Activated CD8-positive, alpha-beta memory T cell treated with anti-CD3 and anti-CD28 coated beads, Interleukin-2, amount 50 U/mL, for 24 hours (primary cell): ENCODE measurements around the gene SRGAP2C.
"Not testable (repeated sequence)": the region's sequence is repeated elsewhere in the genome, so short reads cannot be mapped to it uniquely, and the experiment has no call there.

Experiments used
- DNase-seq: peaks from one replicate; pipeline ENCODE4 v3.0.0-alpha.2; 2020; ENCODE audit errors: extremely low read depth

Gene SRGAP2C

GRCh38 chr1:121376986-121377385 is 192.2 kb downstream of the SRGAP2C start:
- DNase-seq, result not testable (repeated sequence)

- DNase-seq, result not testable (repeated sequence)
Measured at GRCh38 chr1:121378757-121379156, 194.0 kb downstream of the SRGAP2C start.

- not testable (repeated sequence) for DNase-seq
Measured at GRCh38 chr1:121384754-121385153, 200.0 kb downstream of the SRGAP2C start.

GRCh38 chr1:121385162-121385561 is 200.4 kb downstream of the SRGAP2C start:
- not testable (repeated sequence) for DNase-seq

- not testable (repeated sequence) for DNase-seq
Measured at GRCh38 chr1:121385563-121386288, 201.0 kb downstream of the SRGAP2C start.

GRCh38 chr1:121386319-121386948 is 201.7 kb downstream of the SRGAP2C start:
- DNase-seq, result not testable (repeated sequence)

- DNase-seq, result not testable (repeated sequence)
Measured at GRCh38 chr1:121389895-121390560, 205.3 kb downstream of the SRGAP2C start.

GRCh38 chr1:121392130-121392529 is 207.4 kb downstream of the SRGAP2C start:
- DNase-seq, result not testable (repeated sequence)

GRCh38 chr1:121395718-121396201 is 211.0 kb downstream of the SRGAP2C start:
- not testable (repeated sequence) for DNase-seq

- DNase-seq, result not testable (repeated sequence)
Measured at GRCh38 chr1:121396335-121397081, 211.7 kb downstream of the SRGAP2C start.

GRCh38 chr1:121397101-121397500 is 212.3 kb downstream of the SRGAP2C start:
- not testable (repeated sequence) for DNase-seq

- DNase-seq, result not testable (repeated sequence)
Measured at GRCh38 chr1:121399193-121399592, 214.4 kb downstream of the SRGAP2C start.

GRCh38 chr1:121400108-121400507 is 215.3 kb downstream of the SRGAP2C start:
- DNase-seq, result not testable (repeated sequence)

GRCh38 chr1:121400541-121401310 is 216.0 kb downstream of the SRGAP2C start:
- not testable (repeated sequence) for DNase-seq

GRCh38 chr1:121401375-121401955 is 216.7 kb downstream of the SRGAP2C start:
- DNase-seq, result not testable (repeated sequence)

- not testable (repeated sequence) for DNase-seq
Measured at GRCh38 chr1:121403254-121403653, 218.5 kb downstream of the SRGAP2C start.

- DNase-seq, result no peak
Measured at GRCh38 chr1:121408354-121408753, 223.6 kb downstream of the SRGAP2C start.

- DNase-seq, result no peak
Measured at GRCh38 chr1:121413821-121414220, 229.0 kb downstream of the SRGAP2C start.

- DNase-seq, result no peak
Measured at GRCh38 chr1:121414905-121415304, 230.1 kb downstream of the SRGAP2C start.

- DNase-seq, result no peak
Measured at GRCh38 chr1:121417325-121417923, 232.6 kb downstream of the SRGAP2C start.
